Panc1 (cell line): ENCODE measurements around the gene MAN1A1. TPM values are rescaled to one million over a fixed set of nuclear protein-coding genes. Genes with fewer than 3 reads are reported as not detected.

Experiments
- ATAC-seq: fragments of 200-7000 bp; cut with Tn5 transposase; 2 replicates; pipeline ENCODE4 v1.9.1; 2020; ENCODE audit warnings: mild to moderate bottlenecking, moderate library complexity
- BruUV-seq: library from RNA; stranded (reverse); fragments of 400-500 nt; replicated peaks from 2 replicates; lab custom pipeline; 2021; lab: Mats Ljungman, UMichigan
- CTCF ChIA-PET: fragments of 300-600 bp; sonication (Branson Sonifier 250); formaldehyde crosslinking; loops from one replicate; lab custom pipeline; 2022; ENCODE audit warnings: antibody characterized with exemption; lab: Charles Lee
- POLR2A ChIA-PET: fragments of 300-600 bp; sonication (Branson Sonifier 250); formaldehyde crosslinking; loops from one replicate; lab custom pipeline; 2022; ENCODE audit warnings: antibody characterized with exemption; lab: Charles Lee
- DNase-seq: peaks from one replicate; pipeline ENCODE4 v3.0.0-alpha.2; 2010; ENCODE audit warnings: low read depth, low spot score
- H3K27ac ChIP-seq: 2 replicates; pipeline ENCODE4 v1.5.1; 2011; ENCODE audit warnings: mild to moderate bottlenecking, low read length, inconsistent platforms
- H3K27me3 ChIP-seq: fragments of 200-500 bp; sonication (Bioruptor generic); 2 replicates; pipeline ENCODE4 v1.6.0; 2014; ENCODE audit warnings: low read length, inconsistent platforms; ENCODE audit not compliant: control insufficient read depth, insufficient read depth
- H3K36me3 ChIP-seq: fragments of 200-500 bp; sonication (Bioruptor generic); 2 replicates; pipeline ENCODE4 v1.5.1; 2014; ENCODE audit warnings: inconsistent platforms, mild to moderate bottlenecking, low read length, moderate library complexity; ENCODE audit not compliant: control insufficient read depth, insufficient read depth
- H3K4me1 ChIP-seq: 2 replicates; pipeline ENCODE4 v1.5.1; 2011; ENCODE audit warnings: inconsistent platforms, mild to moderate bottlenecking, low read length, moderate library complexity; ENCODE audit not compliant: control insufficient read depth, insufficient read depth
- H3K4me3 ChIP-seq, 2 experiments: 2 replicates each; pipeline ENCODE4 v1.5.1; 2011 to 2012; ENCODE audit warnings: low read depth in 2 of 2, low read length in 2 of 2, mild to moderate bottlenecking in 2 of 2, inconsistent platforms in 1 of 2, moderate library complexity in 1 of 2
- H3K9me3 ChIP-seq: fragments of 200-500 bp; sonication (Bioruptor generic); 2 replicates; pipeline ENCODE4 v1.5.1; 2014; ENCODE audit warnings: low read depth, mild to moderate bottlenecking, inconsistent platforms, low read length, moderate library complexity; ENCODE audit not compliant: control insufficient read depth, insufficient read depth
- POLR2AphosphoS5 ChIP-seq: IDR thresholded peaks from 2 replicates; pipeline ENCODE4 v1.6.1; 2012; ENCODE audit warnings: mild to moderate bottlenecking, low read depth, low read length, moderate library complexity
- SIN3A ChIP-seq: IDR thresholded peaks from 2 replicates; pipeline ENCODE4 v1.6.1; 2012; ENCODE audit warnings: low read depth, mild to moderate bottlenecking, low read length, moderate library complexity, borderline replicate concordance; ENCODE audit not compliant: insufficient read depth
- TCF7L2 ChIP-seq: IDR thresholded peaks from 2 replicates; pipeline ENCODE4 v1.6.1; 2011; ENCODE audit warnings: mild to moderate bottlenecking, low read depth, low read length, inconsistent platforms
- in situ Hi-C: cut with HindIII; loops from 2 replicates; pipeline ENCODE4 v1.10.0; 2016; ENCODE audit warnings: low sequenced_read_pairs, low pct_unique_long_range_greater_than_20kb
- intact Hi-C: fragments of 100-400 bp; cut with micrococcal nuclease; formaldehyde crosslinking; loops from one replicate; pipeline ENCODE4 v1.10.0; 2022; ENCODE audit not compliant: unreplicated experiment
- total RNA-seq: library from RNA; stranded (reverse); gene quantifications from one replicate; pipeline ENCODE4 v1.2.1, GENCODE V29; 2021; ENCODE audit not compliant: unreplicated experiment
- TF ChIP-seq, protein P1 (sequence below), 2 experiments: IDR thresholded peaks; 2 replicates each; pipeline ENCODE4 v1.6.1; 2011 to 2012; ENCODE audit warnings: low read depth in 2 of 2, control low read depth in 1 of 2, low read length in 1 of 2, mild to moderate bottlenecking in 1 of 2, moderate library complexity in 1 of 2; ENCODE audit not compliant: insufficient read depth in 1 of 2
- TF ChIP-seq, protein P2 (sequence below): fragments of 450-650 bp; IDR thresholded peaks from 2 replicates; pipeline ENCODE4 v1.5.1; 2017; ENCODE audit warnings: mild to moderate bottlenecking

The MAN1A1 gene
- total RNA-seq, 1 experiment from 2014 or later: 3.2 TPM

DNA sequence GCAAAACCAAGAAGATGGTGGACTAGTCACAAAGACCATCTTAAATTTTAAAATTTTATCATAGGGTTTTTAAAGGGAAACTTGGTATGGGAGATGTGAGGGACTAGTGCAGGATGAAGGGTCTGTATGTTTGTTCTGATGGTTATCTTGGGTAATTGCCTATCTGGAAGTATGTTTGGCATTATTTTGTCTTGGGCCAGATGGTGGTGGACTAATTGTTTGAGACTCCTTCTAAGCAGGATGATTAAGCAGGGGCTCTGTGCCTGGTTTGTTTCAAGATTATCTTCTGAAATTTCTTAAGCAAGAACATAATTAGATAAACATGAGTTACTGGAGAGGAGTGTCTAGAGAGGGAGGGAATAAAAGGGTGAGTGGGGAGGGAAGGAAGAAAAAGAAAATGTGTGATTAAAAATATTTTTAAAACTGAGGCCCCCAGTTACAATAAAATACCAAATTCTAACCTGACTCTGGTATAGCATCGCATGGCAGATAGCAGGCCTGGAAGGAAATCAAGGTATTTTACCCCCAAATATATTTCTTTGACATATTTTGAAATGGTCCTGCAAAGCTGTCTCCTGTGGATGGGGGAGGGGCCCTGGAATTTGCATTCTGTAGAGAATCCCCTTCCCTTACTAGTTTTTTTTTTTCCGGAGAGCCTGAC lies 221.2 kb downstream of the MAN1A1 start:
- Histone ChIP-seq H3K27ac (no peak overlapping the region), H3K4me1 (peaks cover 19% of the 10 kb centered on the region), H3K36me3 (no peaks in the 10 kb centered on the region), H3K27me3 (no peaks in the 10 kb centered on the region), H3K9me3 (no peaks in the 10 kb centered on the region), H3K4me3 (no peak overlapping the region)
- ChIA-PET POLR2A (no interaction called here), CTCF (no interaction called here)
- in situ Hi-C loops (no loop called here), intact Hi-C loops (no loop called here)
- ATAC-seq (no peak), DNase-seq (no peak)
- TF ChIP-seq POLR2AphosphoS5 (no peak), TCF7L2 (no peak), SIN3A (no peak)
- TF ChIP-seq, protein P1, sequence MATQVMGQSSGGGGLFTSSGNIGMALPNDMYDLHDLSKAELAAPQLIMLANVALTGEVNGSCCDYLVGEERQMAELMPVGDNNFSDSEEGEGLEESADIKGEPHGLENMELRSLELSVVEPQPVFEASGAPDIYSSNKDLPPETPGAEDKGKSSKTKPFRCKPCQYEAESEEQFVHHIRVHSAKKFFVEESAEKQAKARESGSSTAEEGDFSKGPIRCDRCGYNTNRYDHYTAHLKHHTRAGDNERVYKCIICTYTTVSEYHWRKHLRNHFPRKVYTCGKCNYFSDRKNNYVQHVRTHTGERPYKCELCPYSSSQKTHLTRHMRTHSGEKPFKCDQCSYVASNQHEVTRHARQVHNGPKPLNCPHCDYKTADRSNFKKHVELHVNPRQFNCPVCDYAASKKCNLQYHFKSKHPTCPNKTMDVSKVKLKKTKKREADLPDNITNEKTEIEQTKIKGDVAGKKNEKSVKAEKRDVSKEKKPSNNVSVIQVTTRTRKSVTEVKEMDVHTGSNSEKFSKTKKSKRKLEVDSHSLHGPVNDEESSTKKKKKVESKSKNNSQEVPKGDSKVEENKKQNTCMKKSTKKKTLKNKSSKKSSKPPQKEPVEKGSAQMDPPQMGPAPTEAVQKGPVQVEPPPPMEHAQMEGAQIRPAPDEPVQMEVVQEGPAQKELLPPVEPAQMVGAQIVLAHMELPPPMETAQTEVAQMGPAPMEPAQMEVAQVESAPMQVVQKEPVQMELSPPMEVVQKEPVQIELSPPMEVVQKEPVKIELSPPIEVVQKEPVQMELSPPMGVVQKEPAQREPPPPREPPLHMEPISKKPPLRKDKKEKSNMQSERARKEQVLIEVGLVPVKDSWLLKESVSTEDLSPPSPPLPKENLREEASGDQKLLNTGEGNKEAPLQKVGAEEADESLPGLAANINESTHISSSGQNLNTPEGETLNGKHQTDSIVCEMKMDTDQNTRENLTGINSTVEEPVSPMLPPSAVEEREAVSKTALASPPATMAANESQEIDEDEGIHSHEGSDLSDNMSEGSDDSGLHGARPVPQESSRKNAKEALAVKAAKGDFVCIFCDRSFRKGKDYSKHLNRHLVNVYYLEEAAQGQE (IDR thresholded peaks at IDR 0.05; ENCODE audit: insufficient read depth in 1 of 2, low read depth in 2 of 2, low read length in 1 of 2): no peak
- TF ChIP-seq, protein P2, sequence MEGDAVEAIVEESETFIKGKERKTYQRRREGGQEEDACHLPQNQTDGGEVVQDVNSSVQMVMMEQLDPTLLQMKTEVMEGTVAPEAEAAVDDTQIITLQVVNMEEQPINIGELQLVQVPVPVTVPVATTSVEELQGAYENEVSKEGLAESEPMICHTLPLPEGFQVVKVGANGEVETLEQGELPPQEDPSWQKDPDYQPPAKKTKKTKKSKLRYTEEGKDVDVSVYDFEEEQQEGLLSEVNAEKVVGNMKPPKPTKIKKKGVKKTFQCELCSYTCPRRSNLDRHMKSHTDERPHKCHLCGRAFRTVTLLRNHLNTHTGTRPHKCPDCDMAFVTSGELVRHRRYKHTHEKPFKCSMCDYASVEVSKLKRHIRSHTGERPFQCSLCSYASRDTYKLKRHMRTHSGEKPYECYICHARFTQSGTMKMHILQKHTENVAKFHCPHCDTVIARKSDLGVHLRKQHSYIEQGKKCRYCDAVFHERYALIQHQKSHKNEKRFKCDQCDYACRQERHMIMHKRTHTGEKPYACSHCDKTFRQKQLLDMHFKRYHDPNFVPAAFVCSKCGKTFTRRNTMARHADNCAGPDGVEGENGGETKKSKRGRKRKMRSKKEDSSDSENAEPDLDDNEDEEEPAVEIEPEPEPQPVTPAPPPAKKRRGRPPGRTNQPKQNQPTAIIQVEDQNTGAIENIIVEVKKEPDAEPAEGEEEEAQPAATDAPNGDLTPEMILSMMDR: no peak
- no TSS peak for BruUV-seq

DNA sequence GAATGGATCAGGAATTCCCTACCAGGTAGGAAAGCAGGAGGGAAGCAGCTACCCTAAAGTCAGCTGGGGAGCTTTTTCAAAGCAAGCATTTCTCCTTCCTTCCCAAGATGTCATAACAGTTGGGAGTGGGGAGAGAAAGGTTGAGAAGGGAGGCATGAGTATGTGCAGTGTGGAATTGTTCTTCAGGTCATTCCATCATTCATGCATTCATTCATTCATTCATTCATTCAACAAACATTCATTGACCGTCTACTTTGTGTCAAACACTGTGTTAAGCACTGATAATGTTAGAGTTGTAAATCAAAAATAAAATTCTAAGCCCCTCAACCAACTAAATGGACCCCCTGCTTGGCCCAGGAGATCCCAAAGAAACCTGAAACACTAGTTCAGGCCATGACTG lies 221.9 kb downstream of the MAN1A1 start:
- in situ Hi-C loops: no loop called here
- H3K27ac ChIP-seq: no peak overlapping the region
- BruUV-seq: no TSS peak
- TF ChIP-seq, protein P2: no peak
- no peak for TF ChIP-seq POLR2AphosphoS5
- TF ChIP-seq, protein P1 (IDR thresholded peaks at IDR 0.05; ENCODE audit: insufficient read depth in 1 of 2, low read depth in 2 of 2, low read length in 1 of 2): no peak
- no peak for TF ChIP-seq TCF7L2
- no peak for TF ChIP-seq SIN3A
- H3K36me3 ChIP-seq: no peaks in the 10 kb centered on the region
- no peaks in the 10 kb centered on the region for H3K27me3 ChIP-seq
- ATAC-seq: no peak
- intact Hi-C loops: no loop called here
- POLR2A ChIA-PET: no interaction called here
- H3K9me3 ChIP-seq: no peaks in the 10 kb centered on the region
- CTCF ChIA-PET: no interaction called here
- H3K4me1 ChIP-seq: peaks cover 19% of the 10 kb centered on the region
- no peak overlapping the region for H3K4me3 ChIP-seq
- no peak for DNase-seq
